IMR-90 (cell line): ENCODE data around the gene SRPRB. TPM values are rescaled to one million over a fixed set of nuclear protein-coding genes. Genes with fewer than 3 reads are reported as not detected.

Experiments used
- ATAC-seq: fragments of 200-7000 bp; cut with Tn5 transposase; 2 replicates; pipeline ENCODE4 v1.9.1; 2020; ENCODE audit warnings: low read depth, mild to moderate bottlenecking, moderate library complexity
- BruUV-seq: library from RNA; stranded (reverse); fragments of 400-500 nt; replicated peaks from 2 replicates; lab custom pipeline; 2021; lab: Mats Ljungman, UMichigan
- CTCF ChIA-PET: fragments of 300-600 bp; formaldehyde crosslinking; extraction: SDS; loops from one replicate; lab custom pipeline; 2021; ENCODE audit warnings: antibody characterized with exemption; lab: Yijun Ruan, JAX
- POLR2A ChIA-PET: fragments of 300-600 bp; sonication (Branson Sonifier 250); formaldehyde crosslinking; loops from one replicate; lab custom pipeline; 2022; ENCODE audit warnings: antibody characterized with exemption; ENCODE audit not compliant: unreplicated experiment; lab: Charles Lee
- DNase-seq: peaks from one replicate; pipeline ENCODE4 v3.0.0; 2013
- H2AFZ ChIP-seq: replicated peaks from 2 replicates; pipeline ENCODE3; 2013; ENCODE audit warnings: low read length, mild to moderate bottlenecking; ENCODE audit not compliant: poor library complexity
- H2AK5ac ChIP-seq: 2 replicates; pipeline ENCODE4 v1.6.1; 2013; ENCODE audit warnings: low read depth, low read length, inconsistent platforms
- H2AK9ac ChIP-seq: replicated peaks from 2 replicates; pipeline ENCODE3; 2013; ENCODE audit warnings: mild to moderate bottlenecking, low read depth, low read length, moderate library complexity; ENCODE audit not compliant: poor library complexity
- H2BK120ac ChIP-seq: 2 replicates; pipeline ENCODE4 v1.6.1; 2013; ENCODE audit warnings: low read depth, low read length, inconsistent platforms
- H2BK15ac ChIP-seq: 3 replicates; pipeline ENCODE4 v1.6.1; 2013; ENCODE audit warnings: low read depth, low read length, inconsistent platforms
- H2BK20ac ChIP-seq: 2 replicates; pipeline ENCODE4 v1.6.1; 2013; ENCODE audit warnings: low read depth, mild to moderate bottlenecking, inconsistent platforms, low read length, moderate library complexity
- H2BK5ac ChIP-seq: 2 replicates; pipeline ENCODE4 v1.6.1; 2013; ENCODE audit warnings: mild to moderate bottlenecking, low read depth, low read length, inconsistent platforms; ENCODE audit not compliant: poor library complexity, severe bottlenecking
- H3K14ac ChIP-seq: replicated peaks from 2 replicates; pipeline ENCODE4 v1.6.1; 2013; ENCODE audit warnings: low read depth, low read length, inconsistent platforms
- H3K18ac ChIP-seq: 2 replicates; pipeline ENCODE4 v1.6.1; 2013; ENCODE audit warnings: low read depth, low read length, control low read depth
- H3K23ac ChIP-seq: 2 replicates; pipeline ENCODE4 v1.6.1; 2013; ENCODE audit warnings: low read depth, low read length, inconsistent platforms
- H3K27ac ChIP-seq: 2 replicates; pipeline ENCODE4 v1.5.1; 2013; ENCODE audit warnings: mild to moderate bottlenecking, control low read depth, low read length; ENCODE audit not compliant: insufficient read depth
- H3K27me3 ChIP-seq: 2 replicates; pipeline ENCODE4 v1.6.1; 2013; ENCODE audit warnings: low read length; ENCODE audit not compliant: control insufficient read depth, insufficient read depth
- H3K36me3 ChIP-seq: 2 replicates; pipeline ENCODE4 v1.6.1; 2013; ENCODE audit warnings: low read length, mixed read lengths; ENCODE audit not compliant: control insufficient read depth, insufficient read depth
- H3K4ac ChIP-seq: 2 replicates; pipeline ENCODE4 v1.6.1; 2013; ENCODE audit warnings: low read depth, low read length, inconsistent platforms
- H3K4me1 ChIP-seq: 2 replicates; pipeline ENCODE4 v1.6.1; 2013; ENCODE audit warnings: low read length, mixed read lengths; ENCODE audit not compliant: control insufficient read depth, insufficient read depth
- H3K4me2 ChIP-seq: 2 replicates; pipeline ENCODE4 v1.6.1; 2013; ENCODE audit warnings: low read depth, mild to moderate bottlenecking, control low read depth, low read length, moderate library complexity
- H3K4me3 ChIP-seq: 2 replicates; pipeline ENCODE4 v1.5.1; 2013; ENCODE audit warnings: low read depth, mild to moderate bottlenecking, control low read depth, low read length, moderate library complexity; ENCODE audit not compliant: insufficient read depth
- H3K56ac ChIP-seq: 2 replicates; pipeline ENCODE4 v1.6.1; 2013; ENCODE audit warnings: low read length, inconsistent platforms; ENCODE audit not compliant: insufficient read depth; ENCODE audit errors: extremely low read depth
- H3K79me1 ChIP-seq, 2 experiments: 2 replicates each; pipeline ENCODE4 v1.6.1; 2013; ENCODE audit warnings: low read length in 2 of 2, inconsistent platforms in 1 of 2, low read depth in 1 of 2
- H3K9ac ChIP-seq: 2 replicates; pipeline ENCODE4 v1.6.1; 2013; ENCODE audit warnings: low read depth, low read length, control low read depth
- H3K9me1 ChIP-seq: 2 replicates; pipeline ENCODE4 v1.6.1; 2013; ENCODE audit warnings: low read length, inconsistent platforms; ENCODE audit not compliant: insufficient read depth
- H3K9me3 ChIP-seq: 2 replicates; pipeline ENCODE4 v1.6.1; 2013; ENCODE audit warnings: low read length; ENCODE audit not compliant: control insufficient read depth, insufficient read depth
- H4K20me1 ChIP-seq: 2 replicates; pipeline ENCODE4 v1.6.1; 2013; ENCODE audit warnings: low read length, inconsistent platforms; ENCODE audit not compliant: insufficient read depth
- H4K5ac ChIP-seq: 2 replicates; pipeline ENCODE4 v1.6.1; 2013; ENCODE audit warnings: mild to moderate bottlenecking, low read depth, low read length, control low read depth
- H4K8ac ChIP-seq, 2 experiments: 2 replicates each; pipeline ENCODE4 v1.6.1; 2013; ENCODE audit warnings: low read depth in 2 of 2, low read length in 2 of 2, control low read depth in 1 of 2, inconsistent platforms in 1 of 2
- H4K91ac ChIP-seq: 2 replicates; pipeline ENCODE4 v1.6.1; 2013; ENCODE audit warnings: low read depth, low read length, inconsistent platforms; ENCODE audit not compliant: insufficient read depth
- BHLHE40 ChIP-seq: fragments of 150-350 bp; IDR thresholded peaks from 2 replicates; pipeline ENCODE4 v1.6.1; 2016; ENCODE audit warnings: mild to moderate bottlenecking, low read depth, low read length
- CEBPB ChIP-seq: IDR thresholded peaks from 2 replicates; pipeline ENCODE4 v1.6.1; 2012; ENCODE audit warnings: low read depth, low read length, improper control_type of control experiment
- CHD1 ChIP-seq: IDR thresholded peaks from 2 replicates; pipeline ENCODE4 v1.6.1; 2012; ENCODE audit warnings: low read depth, low read length, improper control_type of control experiment
- CTCF ChIP-seq: conservative IDR thresholded peaks from 2 replicates; pipeline ENCODE4 v1.5.1; 2012; ENCODE audit warnings: mild to moderate bottlenecking, low read depth, low read length, improper control_type of control experiment
- ELK1 ChIP-seq: fragments of 150-350 bp; IDR thresholded peaks from 2 replicates; pipeline ENCODE4 v1.6.1; 2016; ENCODE audit warnings: low read depth, mild to moderate bottlenecking, low read length, moderate library complexity, borderline replicate concordance
- FOS ChIP-seq: fragments of 150-350 bp; IDR thresholded peaks from 2 replicates; pipeline ENCODE4 v1.6.1; 2016; ENCODE audit warnings: low read depth, low read length
- MAFK ChIP-seq: IDR thresholded peaks from 2 replicates; pipeline ENCODE4 v1.6.1; 2012; ENCODE audit warnings: low read depth, low read length, improper control_type of control experiment
- MAZ ChIP-seq: IDR thresholded peaks from 2 replicates; pipeline ENCODE4 v1.6.1; 2012; ENCODE audit warnings: low read depth, mild to moderate bottlenecking, low read length, improper control_type of control experiment, moderate library complexity, borderline replicate concordance
- MXI1 ChIP-seq: IDR thresholded peaks from 2 replicates; pipeline ENCODE4 v1.6.1; 2012; ENCODE audit warnings: low read depth, mild to moderate bottlenecking, low read length, moderate library complexity, borderline replicate concordance
- NFE2L2 ChIP-seq: fragments of 150-350 bp; IDR thresholded peaks from 2 replicates; pipeline ENCODE4 v1.6.1; 2016; ENCODE audit warnings: low read depth, mild to moderate bottlenecking, low read length
- POLR2A ChIP-seq: IDR thresholded peaks from 2 replicates; pipeline ENCODE4 v1.6.1; 2012; ENCODE audit warnings: mild to moderate bottlenecking, low read depth, low read length
- RAD21 ChIP-seq: IDR thresholded peaks from 2 replicates; pipeline ENCODE4 v1.6.1; 2012; ENCODE audit warnings: low read length, improper control_type of control experiment
- RCOR1 ChIP-seq: IDR thresholded peaks from 2 replicates; pipeline ENCODE4 v1.6.1; 2012; ENCODE audit warnings: mild to moderate bottlenecking, low read length, improper control_type of control experiment; ENCODE audit not compliant: insufficient replicate concordance
- RFX5 ChIP-seq: IDR thresholded peaks from 2 replicates; pipeline ENCODE4 v1.8.0; 2012; ENCODE audit warnings: low read depth, mild to moderate bottlenecking, low read length, moderate library complexity
- SMC3 ChIP-seq: fragments of 150-350 bp; IDR thresholded peaks from 2 replicates; pipeline ENCODE4 v1.6.1; 2016; ENCODE audit warnings: low read depth, mild to moderate bottlenecking, antibody characterized with exemption, low read length, moderate library complexity
- USF2 ChIP-seq: fragments of 150-350 bp; IDR thresholded peaks from 2 replicates; pipeline ENCODE4 v1.6.1; 2017; ENCODE audit warnings: mild to moderate bottlenecking, antibody characterized with exemption, low read length, low read depth
- WGBS, 2 experiments: methylation state at CpG; one replicate each; pipeline versions ENCODE4 v1.1.5 to v1.1.7; 2013; ENCODE audit warnings: missing lambda C conversion rate in 2 of 2; ENCODE audit not compliant: insufficient read length in 1 of 2; ENCODE audit errors: extremely low coverage in 2 of 2; 5-methylcytosine and 5-hydroxymethylcytosine counted together
- dilution Hi-C: fragments of 300-500 bp; cut with HindIII; formaldehyde crosslinking; loops from one replicate; pipeline ENCODE4 v1.14.3; 2018; ENCODE audit warnings: low sequenced_read_pairs; ENCODE audit not compliant: unreplicated experiment
- in situ Hi-C: fragments of 300-500 bp; cut with MboI; formaldehyde crosslinking; loops from 3 replicates; pipeline ENCODE4 v1.14.3; 2019; ENCODE audit warnings: low sequenced_read_pairs, inconsistent platforms, mixed read lengths
- intact Hi-C: fragments of 100-400 bp; cut with micrococcal nuclease; formaldehyde crosslinking; loops from 2 replicates; pipeline ENCODE4 v1.10.0; 2022
- polyA plus RNA-seq, 3 experiments: library from polyadenylated mRNA; depleted of rRNA; stranded (reverse); fragments of >200 nt; gene quantifications; 2 replicates each; pipeline ENCODE4 v1.2.3, GENCODE V29; 2012; ENCODE audit warnings: low replicate concordance in 1 of 3
- total RNA-seq: library from RNA; depleted of rRNA; stranded (reverse); fragments of >200 nt; gene quantifications from 2 replicates; pipeline ENCODE4 v1.2.3, GENCODE V29; 2012

The SRPRB gene
- total and polyA plus RNA-seq, 2 of the 4 experiments (the other 2 are of a cell fraction): 28.8 to 131 TPM

- no peaks in the 10 kb centered on the region for H3K4me1 ChIP-seq
- CTCF ChIA-PET: interaction anchor here (1.0 kb wide), 1 partner anchor 11 kb away, joined by 3 read pairs; no protein-coding TSS in a partner anchor
- H3K27me3 ChIP-seq: peaks cover 5% of the 10 kb centered on the region; the same call in 1 of the 2 replicates
- in situ Hi-C loops (no loop called here), dilution Hi-C loops (no loop called here), intact Hi-C loops (no loop called here)
- no peak for TF ChIP-seq FOS
- TF ChIP-seq CEBPB: no peak
- TF ChIP-seq RFX5: no peak
- TF ChIP-seq MAFK: no peak
- no peak for TF ChIP-seq MXI1
- TF ChIP-seq NFE2L2: no peak
- no peak for TF ChIP-seq CTCF
- no peak for TF ChIP-seq RAD21
- no peak for TF ChIP-seq CHD1
- TF ChIP-seq MAZ: no peak
- no peak for TF ChIP-seq USF2
- no peak for TF ChIP-seq BHLHE40
- no peak for TF ChIP-seq POLR2A
- no peak for TF ChIP-seq SMC3
- TF ChIP-seq ELK1: no peak
- no peak for TF ChIP-seq RCOR1
- H3K4me2 ChIP-seq: no peak overlapping the region
- H3K27ac ChIP-seq: no peak overlapping the region
- H3K23ac ChIP-seq: no peak overlapping the region
- no peaks in the 10 kb centered on the region for H3K79me1 ChIP-seq
- no peak overlapping the region for H3K4ac ChIP-seq
- H4K20me1 ChIP-seq: no peaks in the 10 kb centered on the region
- no CpG with 5 or more reads among the region's 4 CpGs for WGBS, 2 experiments
- H3K56ac ChIP-seq: no peak overlapping the region
- H3K4me3 ChIP-seq: no peak overlapping the region
- no peak overlapping the region for H3K18ac ChIP-seq
- H2BK120ac ChIP-seq: no peak overlapping the region
- no peak overlapping the region for H4K5ac ChIP-seq
- H3K9me3 ChIP-seq: no peaks in the 10 kb centered on the region
- H3K9me1 ChIP-seq: no peaks in the 10 kb centered on the region
- H2BK15ac ChIP-seq: no peak overlapping the region
- no peak overlapping the region for H2AFZ ChIP-seq
- no peak overlapping the region for H2BK20ac ChIP-seq
- BruUV-seq: no TSS peak
- POLR2A ChIA-PET: no interaction called here
- H2AK5ac ChIP-seq: no peak overlapping the region
- H2BK5ac ChIP-seq: no peak overlapping the region
- no peak overlapping the region for H4K8ac ChIP-seq
- DNase-seq (no peak), ATAC-seq (no peak)
- no peak overlapping the region for H4K91ac ChIP-seq
- no peak overlapping the region for H3K9ac ChIP-seq
- no peak overlapping the region for H2AK9ac ChIP-seq
- no peaks in the 10 kb centered on the region for H3K36me3 ChIP-seq
- H3K14ac ChIP-seq: no peak overlapping the region
These were observed 30.3 kb downstream of the SRPRB start for GRCh38 chr3:133835961-133836360.
